Stimulated activated CD4-positive, alpha-beta T cell treated with anti-CD3 and anti-CD28 coated beads, Interleukin-1b, Interleukin-23, amount 100 ng/mL, for 1 hour (primary cell): ENCODE data around the gene ANXA3.
"Not testable (repeated sequence)": the region's sequence is repeated elsewhere in the genome, so short reads cannot be mapped to it uniquely, and the experiment has no call there.

Experiments
- DNase-seq, 2 donors: peaks; one replicate each; pipeline ENCODE4 v3.0.0-alpha.2; 2020; ENCODE audit warnings: low read depth in 2 of 2

Gene ANXA3

GRCh38 chr4:78571804-78572203 is 20.2 kb downstream of the ANXA3 start:
- no peak for DNase-seq

- DNase-seq, result no peak
Observed at GRCh38 chr4:78578674-78579425, 27.3 kb downstream of the ANXA3 start.

- DNase-seq, result no peak
Observed at GRCh38 chr4:78581618-78582017, 30.0 kb downstream of the ANXA3 start.

- no peak for DNase-seq
Observed at GRCh38 chr4:78584863-78585547, 33.4 kb downstream of the ANXA3 start.

- no peak for DNase-seq
Observed at GRCh38 chr4:78585633-78586032, 34.1 kb downstream of the ANXA3 start.

GRCh38 chr4:78588894-78589545 is 37.5 kb downstream of the ANXA3 start:
- no peak for DNase-seq

- DNase-seq, result no peak
Observed at GRCh38 chr4:78591404-78591803, 39.8 kb downstream of the ANXA3 start.

- no peak for DNase-seq
Observed at GRCh38 chr4:78592088-78592783, 40.7 kb downstream of the ANXA3 start.

GRCh38 chr4:78596111-78596742 is 44.7 kb downstream of the ANXA3 start:
- DNase-seq, result no peak

- not testable (repeated sequence) for DNase-seq
Observed at GRCh38 chr4:78598431-78598830, 46.9 kb downstream of the ANXA3 start.

GRCh38 chr4:78599147-78599546 is 47.6 kb downstream of the ANXA3 start:
- DNase-seq, result no peak

GRCh38 chr4:78599931-78600375 is 48.4 kb downstream of the ANXA3 start:
- DNase-seq, result no peak

- DNase-seq, result no peak
Observed at GRCh38 chr4:78601013-78601412, 49.4 kb downstream of the ANXA3 start.

GRCh38 chr4:78602334-78602733 is 50.8 kb downstream of the ANXA3 start:
- no peak for DNase-seq

- no peak for DNase-seq
Observed at GRCh38 chr4:78603384-78603783, 51.8 kb downstream of the ANXA3 start.

- no peak for DNase-seq
Observed at GRCh38 chr4:78604988-78605387, 53.4 kb downstream of the ANXA3 start.

GRCh38 chr4:78606035-78606434 is 54.5 kb downstream of the ANXA3 start:
- no peak for DNase-seq

GRCh38 chr4:78606530-78607095 is 55.0 kb downstream of the ANXA3 start:
- no peak for DNase-seq

- DNase-seq, result no peak
Observed at GRCh38 chr4:78608684-78609083, 57.1 kb downstream of the ANXA3 start.

GRCh38 chr4:78609580-78609979 is 58.0 kb downstream of the ANXA3 start:
- DNase-seq, result no peak

GRCh38 chr4:78610546-78611214 is 59.1 kb downstream of the ANXA3 start:
- no peak for DNase-seq
